ENCODE measurements around the gene ING5.
A peak's percentile ranks its signal among the peaks of the same experiment; 100 is the strongest.

ING5 gene

GRCh38 chr2:241702155-241703031 is 554 bp downstream of the ING5 start:
- peak overlapping the region; percentile 87 for H3K4me3 ChIP-seq (ENCODE audit: low read length)
- peak overlapping the region; percentile 53 for H2AFZ ChIP-seq (ENCODE audit: low read depth, low read length)
- H3K9me3 ChIP-seq (ENCODE audit: low read length), result peaks cover 15% of the 10 kb centered on the region
- H3K4me1 ChIP-seq (ENCODE audit: insufficient read depth, low read length), result peaks cover 8% of the 10 kb centered on the region
- H3K36me3 ChIP-seq (ENCODE audit: insufficient read depth, low read length), result peaks cover 27% of the 10 kb centered on the region
- no peaks in the 10 kb centered on the region for H3K27me3 ChIP-seq (ENCODE audit: insufficient read depth, low read length)

GRCh38 chr2:241703032-241703604 is 1.3 kb downstream of the ING5 start:
- peaks cover 16% of the 10 kb centered on the region for H3K9me3 ChIP-seq (ENCODE audit: low read length)
- peaks cover 8% of the 10 kb centered on the region for H3K4me1 ChIP-seq (ENCODE audit: insufficient read depth, low read length)
- H3K36me3 ChIP-seq (ENCODE audit: insufficient read depth, low read length), result peaks cover 33% of the 10 kb centered on the region

GRCh38 chr2:241706537-241706936 is 4.7 kb downstream of the ING5 start:
- Histone ChIP-seq H3K4me3 (ENCODE audit: low read length) (no peak overlapping the region), H3K27me3 (ENCODE audit: insufficient read depth, low read length) (no peaks in the 10 kb centered on the region), H3K9me3 (ENCODE audit: low read length) (peaks cover 17% of the 10 kb centered on the region), H3K36me3 (ENCODE audit: insufficient read depth, low read length) (peaks cover 62% of the 10 kb centered on the region), H3K4me1 (ENCODE audit: insufficient read depth, low read length) (peaks cover 8% of the 10 kb centered on the region), H2AFZ (ENCODE audit: low read depth, low read length) (no peak overlapping the region)

More at GRCh38 chr2:241703032-241703604, 1.3 kb downstream of the ING5 start:
- H3K27me3 ChIP-seq (ENCODE audit: insufficient read depth, low read length), result no peaks in the 10 kb centered on the region
- no peak overlapping the region for H2AFZ ChIP-seq (ENCODE audit: low read depth, low read length)
- H3K4me3 ChIP-seq (ENCODE audit: low read length), result peak overlapping the region; percentile 87

- Histone ChIP-seq H3K27me3 (ENCODE audit: insufficient read depth, low read length) (no peaks in the 10 kb centered on the region), H3K36me3 (ENCODE audit: insufficient read depth, low read length) (peaks cover 81% of the 10 kb centered on the region), H3K4me1 (ENCODE audit: insufficient read depth, low read length) (no peaks in the 10 kb centered on the region), H3K4me3 (ENCODE audit: low read length) (no peak overlapping the region), H2AFZ (ENCODE audit: low read depth, low read length) (no peak overlapping the region), H3K9me3 (ENCODE audit: low read length) (peaks cover 26% of the 10 kb centered on the region)
These were observed 7.0 kb downstream of the ING5 start for GRCh38 chr2:241708879-241709278.

GRCh38 chr2:241719093-241719492 is 17.3 kb downstream of the ING5 start:
- Histone ChIP-seq H3K36me3 (ENCODE audit: insufficient read depth, low read length) (peaks cover 79% of the 10 kb centered on the region), H3K4me1 (ENCODE audit: insufficient read depth, low read length) (no peaks in the 10 kb centered on the region), H2AFZ (ENCODE audit: low read depth, low read length) (no peak overlapping the region), H3K4me3 (ENCODE audit: low read length) (no peak overlapping the region), H3K27me3 (ENCODE audit: insufficient read depth, low read length) (no peaks in the 10 kb centered on the region), H3K9me3 (ENCODE audit: low read length) (peaks cover 45% of the 10 kb centered on the region)

GRCh38 chr2:241720099-241720498 is 18.3 kb downstream of the ING5 start:
- Histone ChIP-seq H2AFZ (ENCODE audit: low read depth, low read length) (no peak overlapping the region), H3K4me1 (ENCODE audit: insufficient read depth, low read length) (no peaks in the 10 kb centered on the region), H3K9me3 (ENCODE audit: low read length) (peaks cover 47% of the 10 kb centered on the region), H3K4me3 (ENCODE audit: low read length) (no peak overlapping the region), H3K27me3 (ENCODE audit: insufficient read depth, low read length) (no peaks in the 10 kb centered on the region), H3K36me3 (ENCODE audit: insufficient read depth, low read length) (peaks cover 81% of the 10 kb centered on the region)

GRCh38 chr2:241720560-241720959 is 18.7 kb downstream of the ING5 start:
- Histone ChIP-seq H3K36me3 (ENCODE audit: insufficient read depth, low read length) (peaks cover 82% of the 10 kb centered on the region), H3K27me3 (ENCODE audit: insufficient read depth, low read length) (no peaks in the 10 kb centered on the region), H3K9me3 (ENCODE audit: low read length) (peaks cover 47% of the 10 kb centered on the region), H2AFZ (ENCODE audit: low read depth, low read length) (no peak overlapping the region), H3K4me1 (ENCODE audit: insufficient read depth, low read length) (no peaks in the 10 kb centered on the region), H3K4me3 (ENCODE audit: low read length) (no peak overlapping the region)

GRCh38 chr2:241721852-241722251 is 20.0 kb downstream of the ING5 start:
- Histone ChIP-seq H3K36me3 (ENCODE audit: insufficient read depth, low read length) (peaks cover 83% of the 10 kb centered on the region), H3K27me3 (ENCODE audit: insufficient read depth, low read length) (no peaks in the 10 kb centered on the region)

GRCh38 chr2:241722896-241723454 is 21.1 kb downstream of the ING5 start:
- Histone ChIP-seq H3K4me3 (ENCODE audit: low read length) (no peak overlapping the region), H2AFZ (ENCODE audit: low read depth, low read length) (no peak overlapping the region), H3K36me3 (ENCODE audit: insufficient read depth, low read length) (peaks cover 79% of the 10 kb centered on the region), H3K9me3 (ENCODE audit: low read length) (peaks cover 47% of the 10 kb centered on the region), H3K4me1 (ENCODE audit: insufficient read depth, low read length) (no peaks in the 10 kb centered on the region), H3K27me3 (ENCODE audit: insufficient read depth, low read length) (no peaks in the 10 kb centered on the region)

More at GRCh38 chr2:241721852-241722251, 20.0 kb downstream of the ING5 start:
- Histone ChIP-seq H2AFZ (ENCODE audit: low read depth, low read length) (no peak overlapping the region), H3K4me3 (ENCODE audit: low read length) (no peak overlapping the region), H3K9me3 (ENCODE audit: low read length) (peaks cover 47% of the 10 kb centered on the region), H3K4me1 (ENCODE audit: insufficient read depth, low read length) (no peaks in the 10 kb centered on the region)

GRCh38 chr2:241724259-241724974 is 22.6 kb downstream of the ING5 start:
- Histone ChIP-seq H3K9me3 (ENCODE audit: low read length) (peaks cover 47% of the 10 kb centered on the region), H3K36me3 (ENCODE audit: insufficient read depth, low read length) (peaks cover 65% of the 10 kb centered on the region), H2AFZ (ENCODE audit: low read depth, low read length) (no peak overlapping the region), H3K4me1 (ENCODE audit: insufficient read depth, low read length) (no peaks in the 10 kb centered on the region), H3K27me3 (ENCODE audit: insufficient read depth, low read length) (no peaks in the 10 kb centered on the region), H3K4me3 (ENCODE audit: low read length) (no peak overlapping the region)

GRCh38 chr2:241724975-241725870 is 23.4 kb downstream of the ING5 start:
- Histone ChIP-seq H3K27me3 (ENCODE audit: insufficient read depth, low read length) (no peaks in the 10 kb centered on the region), H3K36me3 (ENCODE audit: insufficient read depth, low read length) (peaks cover 57% of the 10 kb centered on the region), H3K9me3 (ENCODE audit: low read length) (peaks cover 44% of the 10 kb centered on the region), H2AFZ (ENCODE audit: low read depth, low read length) (no peak overlapping the region), H3K4me3 (ENCODE audit: low read length) (no peak overlapping the region), H3K4me1 (ENCODE audit: insufficient read depth, low read length) (no peaks in the 10 kb centered on the region)

- H3K4me3 ChIP-seq (ENCODE audit: low read length), result no peak overlapping the region
- no peaks in the 10 kb centered on the region for H3K27me3 ChIP-seq (ENCODE audit: insufficient read depth, low read length)
- H3K36me3 ChIP-seq (ENCODE audit: insufficient read depth, low read length), result peaks cover 46% of the 10 kb centered on the region
- no peaks in the 10 kb centered on the region for H3K4me1 ChIP-seq (ENCODE audit: insufficient read depth, low read length)
- H2AFZ ChIP-seq (ENCODE audit: low read depth, low read length), result no peak overlapping the region
- H3K9me3 ChIP-seq (ENCODE audit: low read length), result peaks cover 33% of the 10 kb centered on the region
These were observed 24.6 kb downstream of the ING5 start for GRCh38 chr2:241726459-241726858.

Data from neuron (in vitro differentiated cells).